ENCODE measurements around the gene PPFIBP2.

PPFIBP2 gene

GRCh38 chr11:7671347-7672215 is 157.8 kb downstream of the PPFIBP2 start:
- H3K4me3 ChIP-seq (ENCODE audit: low read length) = no peak overlapping the region
- no peak for DNase-seq (ENCODE audit: low read depth, low spot score)

- no peak for DNase-seq (ENCODE audit: low read depth, low spot score)
- H3K4me3 ChIP-seq (ENCODE audit: low read length) = no peak overlapping the region
Observed at GRCh38 chr11:7672276-7672959, 158.6 kb downstream of the PPFIBP2 start.

GRCh38 chr11:7672960-7673723 is 159.3 kb downstream of the PPFIBP2 start, which contains the start of gene CYB5R2:
TSS of gene CYB5R2 (minus strand) at chr11:7673500. CDS start at chr11:7672825, 675 bp downstream.
- DNase-seq (ENCODE audit: low read depth, low spot score) = no peak

GRCh38 chr11:7673724-7674434 is 160.1 kb downstream of the PPFIBP2 start:
- no peak for DNase-seq (ENCODE audit: low read depth, low spot score)
- no peak overlapping the region for H3K4me3 ChIP-seq (ENCODE audit: low read length)

More at GRCh38 chr11:7672960-7673723, 159.3 kb downstream of the PPFIBP2 start, which contains the start of gene CYB5R2:
- H3K4me3 ChIP-seq (ENCODE audit: low read length) = no peak within 1 kb of the TSS

- DNase-seq (ENCODE audit: low read depth, low spot score) = no peak
- H3K4me3 ChIP-seq (ENCODE audit: low read length) = no peak overlapping the region
Observed at GRCh38 chr11:7675631-7676030, 161.8 kb downstream of the PPFIBP2 start.

- DNase-seq (ENCODE audit: low read depth, low spot score) = no peak
- H3K4me3 ChIP-seq (ENCODE audit: low read length) = no peak overlapping the region
Observed at GRCh38 chr11:7677071-7677470, 163.3 kb downstream of the PPFIBP2 start.

- no peak for DNase-seq (ENCODE audit: low read depth, low spot score)
- no peak overlapping the region for H3K4me3 ChIP-seq (ENCODE audit: low read length)
Observed at GRCh38 chr11:7677796-7678201, 164.0 kb downstream of the PPFIBP2 start.

- no peak overlapping the region for H3K4me3 ChIP-seq (ENCODE audit: low read length)
- DNase-seq (ENCODE audit: low read depth, low spot score) = no peak
Observed at GRCh38 chr11:7683571-7683970, 169.8 kb downstream of the PPFIBP2 start.

- DNase-seq (ENCODE audit: low read depth, low spot score) = no peak
- no peak overlapping the region for H3K4me3 ChIP-seq (ENCODE audit: low read length)
Observed at GRCh38 chr11:7686761-7687160, 173.0 kb downstream of the PPFIBP2 start.

GRCh38 chr11:7687386-7687785 is 173.6 kb downstream of the PPFIBP2 start:
- DNase-seq (ENCODE audit: low read depth, low spot score) = no peak
- no peak overlapping the region for H3K4me3 ChIP-seq (ENCODE audit: low read length)

- no peak overlapping the region for H3K4me3 ChIP-seq (ENCODE audit: low read length)
- DNase-seq (ENCODE audit: low read depth, low spot score) = peak; percentile 10
Observed at GRCh38 chr11:7688238-7688826, 174.5 kb downstream of the PPFIBP2 start.

- DNase-seq (ENCODE audit: low read depth, low spot score) = no peak
- H3K4me3 ChIP-seq (ENCODE audit: low read length) = no peak overlapping the region
Observed at GRCh38 chr11:7689239-7689638, 175.4 kb downstream of the PPFIBP2 start.

GRCh38 chr11:7690648-7691047 is 176.8 kb downstream of the PPFIBP2 start:
- DNase-seq (ENCODE audit: low read depth, low spot score) = no peak
- no peak overlapping the region for H3K4me3 ChIP-seq (ENCODE audit: low read length)

GRCh38 chr11:7691759-7692350 is 178.1 kb downstream of the PPFIBP2 start:
- H3K4me3 ChIP-seq (ENCODE audit: low read length) = no peak overlapping the region
- DNase-seq (ENCODE audit: low read depth, low spot score) = no peak

GRCh38 chr11:7692426-7692825 is 178.6 kb downstream of the PPFIBP2 start:
- no peak for DNase-seq (ENCODE audit: low read depth, low spot score)

GRCh38 chr11:7694235-7694634 is 180.4 kb downstream of the PPFIBP2 start:
- H3K4me3 ChIP-seq (ENCODE audit: low read length) = no peak overlapping the region
- no peak for DNase-seq (ENCODE audit: low read depth, low spot score)

More at GRCh38 chr11:7692426-7692825, 178.6 kb downstream of the PPFIBP2 start:
- H3K4me3 ChIP-seq (ENCODE audit: low read length) = no peak overlapping the region

GRCh38 chr11:7696424-7696823 is 182.6 kb downstream of the PPFIBP2 start:
- DNase-seq (ENCODE audit: low read depth, low spot score) = no peak
- H3K4me3 ChIP-seq (ENCODE audit: low read length) = no peak overlapping the region
